ENCODE results near the gene OTOF.

OTOF gene

DNA sequence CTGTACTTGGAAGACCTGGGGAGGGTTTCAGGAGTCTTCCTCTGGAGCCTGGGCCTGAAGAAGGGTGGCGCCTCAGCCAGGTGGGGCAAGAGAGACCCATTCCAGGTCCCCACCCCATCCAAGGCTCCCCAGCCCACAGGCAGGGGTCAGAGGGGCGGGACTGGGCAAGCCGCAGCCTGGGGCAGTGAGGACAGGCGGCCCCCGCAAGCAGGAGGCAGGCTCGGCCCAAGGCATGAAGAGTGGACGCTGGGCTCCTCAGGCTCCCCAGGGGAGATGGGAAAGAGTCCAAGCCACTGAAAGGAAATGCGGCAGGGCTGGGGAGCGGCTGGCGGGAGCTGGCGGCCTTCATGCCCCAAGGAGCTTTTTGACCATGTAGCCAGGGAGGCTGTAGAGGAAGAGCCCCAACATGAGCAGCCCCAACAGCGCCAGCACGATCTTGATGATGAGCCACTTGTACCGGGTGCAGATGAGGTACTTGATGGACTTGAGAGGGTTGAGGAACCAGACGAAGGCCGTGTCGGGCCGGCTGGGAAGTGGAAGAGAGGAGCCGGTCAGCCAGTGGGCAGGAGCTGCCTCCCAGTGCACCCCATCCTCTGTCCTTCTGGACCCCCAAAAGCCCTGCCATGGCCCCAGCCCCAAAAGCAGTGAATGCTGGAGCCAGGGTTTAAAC, 20.1 kb downstream of the OTOF start:
- Histone ChIP-seq H2AFZ (ENCODE audit: low read length, unreplicated experiment) (no peak overlapping the region), H3K79me2 (ENCODE audit: control insufficient read depth, insufficient read depth, low read length, unreplicated experiment) (no peaks in the 10 kb centered on the region), H3K36me3 (ENCODE audit: insufficient read depth, low read length) (no peaks in the 10 kb centered on the region), H3K4me1 (ENCODE audit: control insufficient read depth, insufficient read depth, low read length, unreplicated experiment) (peaks cover 9% of the 10 kb centered on the region), H3K27me3 (ENCODE audit: insufficient read depth, low read length) (no peaks in the 10 kb centered on the region), H3K27ac (ENCODE audit: low read depth, low read length) (no peak overlapping the region), H3K4me3 (ENCODE audit: low read depth, low read length) (no peak overlapping the region)

DNA sequence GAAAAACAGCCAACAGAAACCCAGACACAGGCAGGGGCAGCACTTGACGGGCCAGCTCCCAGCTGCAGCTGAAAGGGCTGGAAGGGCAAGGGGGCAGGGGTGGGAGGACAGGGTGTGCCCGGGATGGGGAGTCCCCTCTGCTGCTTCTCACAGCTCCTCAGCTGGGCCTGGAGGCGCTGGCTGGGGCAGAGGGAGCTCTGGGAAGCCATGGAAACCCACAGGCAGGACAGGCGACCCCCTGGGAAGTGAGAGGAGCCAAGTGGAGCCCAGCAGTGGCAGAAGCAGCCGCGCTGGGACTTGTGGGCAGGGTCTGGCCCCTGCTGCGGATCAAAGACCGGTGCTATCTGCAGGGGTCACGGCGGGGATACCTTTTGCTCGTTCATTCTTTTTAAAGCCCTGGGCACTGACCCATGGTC, 20.7 kb downstream of the OTOF start:
- Histone ChIP-seq H2AFZ (ENCODE audit: low read length, unreplicated experiment) (no peak overlapping the region), H3K4me1 (ENCODE audit: control insufficient read depth, insufficient read depth, low read length, unreplicated experiment) (peaks cover 4% of the 10 kb centered on the region), H3K36me3 (ENCODE audit: insufficient read depth, low read length) (no peaks in the 10 kb centered on the region), H3K79me2 (ENCODE audit: control insufficient read depth, insufficient read depth, low read length, unreplicated experiment) (no peaks in the 10 kb centered on the region), H3K27me3 (ENCODE audit: insufficient read depth, low read length) (no peaks in the 10 kb centered on the region), H3K4me3 (ENCODE audit: low read depth, low read length) (no peak overlapping the region), H3K27ac (ENCODE audit: low read depth, low read length) (no peak overlapping the region)

GRCh38 chr2:26456440-26457250, 21.3 kb downstream of the OTOF start:
- Histone ChIP-seq H3K36me3 (ENCODE audit: insufficient read depth, low read length) (no peaks in the 10 kb centered on the region), H3K4me1 (ENCODE audit: control insufficient read depth, insufficient read depth, low read length, unreplicated experiment) (no peaks in the 10 kb centered on the region), H3K79me2 (ENCODE audit: control insufficient read depth, insufficient read depth, low read length, unreplicated experiment) (no peaks in the 10 kb centered on the region), H3K27ac (ENCODE audit: low read depth, low read length) (no peak overlapping the region), H3K27me3 (ENCODE audit: insufficient read depth, low read length) (no peaks in the 10 kb centered on the region), H2AFZ (ENCODE audit: low read length, unreplicated experiment) (no peak overlapping the region), H3K4me3 (ENCODE audit: low read depth, low read length) (no peak overlapping the region)

DNA sequence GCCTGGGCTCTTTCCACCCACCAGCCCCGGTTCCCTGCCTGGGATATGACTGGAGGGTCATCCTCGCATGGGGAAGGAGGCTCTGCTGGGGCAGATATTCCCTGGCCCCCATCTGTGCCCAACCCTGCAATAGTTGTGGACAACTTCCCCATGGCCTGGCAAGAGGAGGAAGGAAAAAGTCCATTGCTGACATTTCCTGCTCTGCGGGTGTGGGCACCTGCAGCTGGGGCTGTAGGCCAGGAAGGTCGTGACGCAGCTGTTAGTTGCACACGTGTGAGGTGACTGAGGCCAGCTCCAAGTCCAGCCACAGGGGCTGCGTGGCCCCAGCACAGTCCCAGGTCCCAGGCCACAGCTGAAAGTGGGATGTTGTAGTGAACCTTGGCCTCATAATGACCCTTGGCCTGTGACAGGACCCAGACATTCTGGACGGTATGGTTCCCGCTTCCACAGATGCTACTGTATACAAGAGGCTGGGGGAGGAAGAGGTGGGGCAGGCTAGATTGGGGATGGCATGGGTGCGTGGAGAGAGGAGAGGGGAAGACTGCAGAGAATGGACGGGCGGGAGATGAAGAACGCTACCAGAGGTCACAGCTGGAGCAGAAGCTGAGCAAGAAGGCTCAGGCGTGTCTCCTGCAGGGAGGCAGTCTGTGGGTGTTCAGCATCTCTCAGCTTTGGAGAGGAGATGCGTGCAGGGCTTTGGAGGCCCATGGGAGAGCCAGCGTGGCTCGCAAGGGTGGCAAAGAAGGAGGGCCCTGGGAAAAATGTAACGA, 22.1 kb downstream of the OTOF start:
- Histone ChIP-seq H3K4me3 (ENCODE audit: low read depth, low read length) (no peak overlapping the region), H3K27ac (ENCODE audit: low read depth, low read length) (no peak overlapping the region), H3K36me3 (ENCODE audit: insufficient read depth, low read length) (no peaks in the 10 kb centered on the region), H3K27me3 (ENCODE audit: insufficient read depth, low read length) (no peaks in the 10 kb centered on the region; the same call in 1 of the 2 replicates), H3K4me1 (ENCODE audit: control insufficient read depth, insufficient read depth, low read length, unreplicated experiment) (no peaks in the 10 kb centered on the region), H3K79me2 (ENCODE audit: control insufficient read depth, insufficient read depth, low read length, unreplicated experiment) (no peaks in the 10 kb centered on the region), H2AFZ (ENCODE audit: low read length, unreplicated experiment) (no peak overlapping the region)

- Histone ChIP-seq H3K27me3 (ENCODE audit: insufficient read depth, low read length) (no peaks in the 10 kb centered on the region; the same call in 1 of the 2 replicates), H3K4me3 (ENCODE audit: low read depth, low read length) (no peak overlapping the region), H3K4me1 (ENCODE audit: control insufficient read depth, insufficient read depth, low read length, unreplicated experiment) (no peaks in the 10 kb centered on the region), H2AFZ (ENCODE audit: low read length, unreplicated experiment) (no peak overlapping the region), H3K27ac (ENCODE audit: low read depth, low read length) (no peak overlapping the region), H3K36me3 (ENCODE audit: insufficient read depth, low read length) (no peaks in the 10 kb centered on the region), H3K79me2 (ENCODE audit: control insufficient read depth, insufficient read depth, low read length, unreplicated experiment) (no peaks in the 10 kb centered on the region)
These were observed 22.8 kb downstream of the OTOF start for GRCh38 chr2:26455037-26455669.

- Histone ChIP-seq H3K4me3 (ENCODE audit: low read depth, low read length) (no peak overlapping the region), H2AFZ (ENCODE audit: low read length, unreplicated experiment) (no peak overlapping the region), H3K36me3 (ENCODE audit: insufficient read depth, low read length) (no peaks in the 10 kb centered on the region), H3K27ac (ENCODE audit: low read depth, low read length) (no peak overlapping the region), H3K79me2 (ENCODE audit: control insufficient read depth, insufficient read depth, low read length, unreplicated experiment) (no peaks in the 10 kb centered on the region), H3K4me1 (ENCODE audit: control insufficient read depth, insufficient read depth, low read length, unreplicated experiment) (no peaks in the 10 kb centered on the region), H3K27me3 (ENCODE audit: insufficient read depth, low read length) (no peaks in the 10 kb centered on the region; the same call in 1 of the 2 replicates)
These were observed 23.3 kb downstream of the OTOF start for GRCh38 chr2:26454561-26455001.

DNA sequence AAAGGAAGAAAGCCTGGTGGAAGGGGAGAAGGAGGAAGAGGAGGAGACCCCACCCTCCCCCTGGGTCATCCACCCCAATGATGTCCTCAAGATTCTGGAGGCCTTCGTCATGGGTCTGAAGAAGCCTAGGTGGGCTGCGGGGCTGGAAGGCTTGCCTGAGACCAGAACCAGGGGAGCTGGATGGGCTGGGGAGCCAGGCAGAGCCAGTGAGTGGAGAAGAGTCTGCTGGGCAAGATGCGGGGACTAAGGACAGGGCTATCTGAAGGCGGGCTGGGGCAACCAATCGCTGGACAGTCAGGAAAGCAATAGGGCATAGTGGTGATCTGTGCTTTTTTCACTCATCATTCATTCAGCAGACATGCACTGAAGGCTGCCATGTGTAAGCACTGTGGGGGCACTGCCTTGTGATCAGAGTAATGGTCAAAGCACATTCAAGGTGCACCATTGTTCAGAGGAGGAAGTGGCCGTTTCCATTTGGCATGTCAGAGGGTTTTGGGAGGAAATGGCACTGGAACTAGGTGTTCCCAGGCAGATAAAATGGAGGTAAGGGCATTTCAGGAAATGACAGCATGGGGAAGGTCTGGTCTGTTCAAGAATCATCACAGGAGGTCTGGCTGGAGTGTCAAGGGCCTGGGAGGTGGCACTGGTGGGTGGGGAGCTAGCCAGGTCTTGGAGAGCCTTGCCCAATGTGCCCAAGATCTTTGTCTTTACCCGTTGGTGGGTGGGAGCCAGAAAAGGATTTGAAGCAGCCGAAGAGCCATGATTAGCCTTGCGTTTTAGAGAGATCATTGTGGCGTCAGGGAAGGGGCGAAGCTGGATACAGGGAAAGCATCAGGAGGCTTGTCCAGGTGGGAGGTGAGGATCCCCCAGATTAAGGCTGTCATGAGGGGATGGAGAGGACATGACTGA, 24.2 kb downstream of the OTOF start:
- Histone ChIP-seq H3K4me3 (ENCODE audit: low read depth, low read length) (no peak overlapping the region), H3K4me1 (ENCODE audit: control insufficient read depth, insufficient read depth, low read length, unreplicated experiment) (no peaks in the 10 kb centered on the region), H3K27ac (ENCODE audit: low read depth, low read length) (no peak overlapping the region), H2AFZ (ENCODE audit: low read length, unreplicated experiment) (no peak overlapping the region), H3K36me3 (ENCODE audit: insufficient read depth, low read length) (no peaks in the 10 kb centered on the region), H3K79me2 (ENCODE audit: control insufficient read depth, insufficient read depth, low read length, unreplicated experiment) (no peaks in the 10 kb centered on the region), H3K27me3 (ENCODE audit: insufficient read depth, low read length) (no peaks in the 10 kb centered on the region; the same call in 1 of the 2 replicates)

- Histone ChIP-seq H2AFZ (ENCODE audit: low read length, unreplicated experiment) (no peak overlapping the region), H3K79me2 (ENCODE audit: control insufficient read depth, insufficient read depth, low read length, unreplicated experiment) (no peaks in the 10 kb centered on the region), H3K4me3 (ENCODE audit: low read depth, low read length) (no peak overlapping the region), H3K27me3 (ENCODE audit: insufficient read depth, low read length) (no peaks in the 10 kb centered on the region; the same call in 1 of the 2 replicates), H3K27ac (ENCODE audit: low read depth, low read length) (no peak overlapping the region), H3K4me1 (ENCODE audit: control insufficient read depth, insufficient read depth, low read length, unreplicated experiment) (no peaks in the 10 kb centered on the region), H3K36me3 (ENCODE audit: insufficient read depth, low read length) (no peaks in the 10 kb centered on the region)
These were observed 26.2 kb downstream of the OTOF start for GRCh38 chr2:26451700-26452099.

GRCh38 chr2:26450031-26450635, 27.8 kb downstream of the OTOF start:
- Histone ChIP-seq H2AFZ (ENCODE audit: low read length, unreplicated experiment) (no peak overlapping the region), H3K27ac (ENCODE audit: low read depth, low read length) (no peak overlapping the region), H3K79me2 (ENCODE audit: control insufficient read depth, insufficient read depth, low read length, unreplicated experiment) (no peaks in the 10 kb centered on the region), H3K4me3 (ENCODE audit: low read depth, low read length) (no peak overlapping the region), H3K27me3 (ENCODE audit: insufficient read depth, low read length) (no peaks in the 10 kb centered on the region; the same call in 1 of the 2 replicates), H3K36me3 (ENCODE audit: insufficient read depth, low read length) (no peaks in the 10 kb centered on the region), H3K4me1 (ENCODE audit: control insufficient read depth, insufficient read depth, low read length, unreplicated experiment) (no peaks in the 10 kb centered on the region)

All from ACC112 (cell line).